ENCODE data around the gene ATG4A.

Gene ATG4A

GRCh38 chrX:108167211-108167872 is 75.8 kb downstream of the ATG4A start:
- no peaks in the 10 kb centered on the region for H3K36me3 ChIP-seq (ENCODE audit: insufficient read depth, low read length)
- no peak overlapping the region for H3K9ac ChIP-seq (ENCODE audit: insufficient read length)
- H3K4me3 ChIP-seq = no peak overlapping the region
- no peak overlapping the region for H3K27ac ChIP-seq
- no peaks in the 10 kb centered on the region for H3K9me3 ChIP-seq (ENCODE audit: low read depth, low read length)
- no peak for TF ChIP-seq POLR2AphosphoS5 (IDR thresholded peaks at IDR 0.05; ENCODE audit: borderline replicate concordance, low read depth, low read length)
- TF ChIP-seq EZH2 (IDR thresholded peaks at IDR 0.05) = no peak
- no peak for TF ChIP-seq FOXP2 (optimal IDR thresholded peaks at IDR 0.05; ENCODE audit: control extremely low read depth, extremely low read length, insufficient read depth)
- no peak for DNase-seq (ENCODE audit: low read depth, low spot score)

GRCh38 chrX:108168961-108169740 is 77.6 kb downstream of the ATG4A start:
- Histone ChIP-seq H3K27ac (no peak overlapping the region), H3K9ac (ENCODE audit: insufficient read length) (no peak overlapping the region), H3K9me3 (ENCODE audit: low read depth, low read length) (no peaks in the 10 kb centered on the region), H3K36me3 (ENCODE audit: insufficient read depth, low read length) (no peaks in the 10 kb centered on the region), H3K4me3 (no peak overlapping the region)
- no peak for TF ChIP-seq EZH2 (IDR thresholded peaks at IDR 0.05)
- no peak for TF ChIP-seq POLR2AphosphoS5 (IDR thresholded peaks at IDR 0.05; ENCODE audit: borderline replicate concordance, low read depth, low read length)
- no peak for TF ChIP-seq FOXP2 (optimal IDR thresholded peaks at IDR 0.05; ENCODE audit: control extremely low read depth, extremely low read length, insufficient read depth)
- DNase-seq (ENCODE audit: low read depth, low spot score) = no peak

GRCh38 chrX:108169768-108170167 is 78.2 kb downstream of the ATG4A start:
- TF ChIP-seq POLR2AphosphoS5 (IDR thresholded peaks at IDR 0.05; ENCODE audit: borderline replicate concordance, low read depth, low read length) = no peak
- no peak for TF ChIP-seq FOXP2 (optimal IDR thresholded peaks at IDR 0.05; ENCODE audit: control extremely low read depth, extremely low read length, insufficient read depth)
- TF ChIP-seq EZH2 (IDR thresholded peaks at IDR 0.05) = no peak
- no peak for DNase-seq (ENCODE audit: low read depth, low spot score)
- H3K27ac ChIP-seq = no peak overlapping the region
- H3K9ac ChIP-seq (ENCODE audit: insufficient read length) = no peak overlapping the region
- no peaks in the 10 kb centered on the region for H3K9me3 ChIP-seq (ENCODE audit: low read depth, low read length)
- H3K4me3 ChIP-seq = no peak overlapping the region
- no peaks in the 10 kb centered on the region for H3K36me3 ChIP-seq (ENCODE audit: insufficient read depth, low read length)

- Histone ChIP-seq H3K9ac (ENCODE audit: insufficient read length) (no peak overlapping the region), H3K4me3 (no peak overlapping the region)
Observed at GRCh38 chrX:108171671-108172070, 80.1 kb downstream of the ATG4A start.

GRCh38 chrX:108173874-108174273 is 82.3 kb downstream of the ATG4A start:
- H3K4me3 ChIP-seq = no peak overlapping the region
- no peak overlapping the region for H3K9ac ChIP-seq (ENCODE audit: insufficient read length)
- H3K27ac ChIP-seq = no peak overlapping the region
- no peak for DNase-seq (ENCODE audit: low read depth, low spot score)
- no peaks in the 10 kb centered on the region for H3K36me3 ChIP-seq (ENCODE audit: insufficient read depth, low read length)
- no peak for TF ChIP-seq POLR2AphosphoS5 (IDR thresholded peaks at IDR 0.05; ENCODE audit: borderline replicate concordance, low read depth, low read length)
- no peak for TF ChIP-seq FOXP2 (optimal IDR thresholded peaks at IDR 0.05; ENCODE audit: control extremely low read depth, extremely low read length, insufficient read depth)
- no peaks in the 10 kb centered on the region for H3K9me3 ChIP-seq (ENCODE audit: low read depth, low read length)

More at GRCh38 chrX:108171671-108172070, 80.1 kb downstream of the ATG4A start:
- no peak for TF ChIP-seq FOXP2 (optimal IDR thresholded peaks at IDR 0.05; ENCODE audit: control extremely low read depth, extremely low read length, insufficient read depth)
- no peak for TF ChIP-seq EZH2 (IDR thresholded peaks at IDR 0.05)
- no peak for TF ChIP-seq POLR2AphosphoS5 (IDR thresholded peaks at IDR 0.05; ENCODE audit: borderline replicate concordance, low read depth, low read length)
- no peaks in the 10 kb centered on the region for H3K36me3 ChIP-seq (ENCODE audit: insufficient read depth, low read length)
- no peak overlapping the region for H3K27ac ChIP-seq
- no peak for DNase-seq (ENCODE audit: low read depth, low spot score)
- no peaks in the 10 kb centered on the region for H3K9me3 ChIP-seq (ENCODE audit: low read depth, low read length)

GRCh38 chrX:108177351-108178142 is 86.0 kb downstream of the ATG4A start:
- H3K4me3 ChIP-seq = no peak overlapping the region
- H3K36me3 ChIP-seq (ENCODE audit: insufficient read depth, low read length) = no peaks in the 10 kb centered on the region
- no peak overlapping the region for H3K9ac ChIP-seq (ENCODE audit: insufficient read length)
- no peak overlapping the region for H3K27ac ChIP-seq
- DNase-seq (ENCODE audit: low read depth, low spot score) = no peak
- no peaks in the 10 kb centered on the region for H3K9me3 ChIP-seq (ENCODE audit: low read depth, low read length)
- TF ChIP-seq POLR2AphosphoS5 (IDR thresholded peaks at IDR 0.05; ENCODE audit: borderline replicate concordance, low read depth, low read length) (no peak), EZH2 (IDR thresholded peaks at IDR 0.05) (no peak), FOXP2 (optimal IDR thresholded peaks at IDR 0.05; ENCODE audit: control extremely low read depth, extremely low read length, insufficient read depth) (no peak)

GRCh38 chrX:108178143-108178498 is 86.5 kb downstream of the ATG4A start:
- Histone ChIP-seq H3K36me3 (ENCODE audit: insufficient read depth, low read length) (no peaks in the 10 kb centered on the region), H3K27ac (no peak overlapping the region), H3K9me3 (ENCODE audit: low read depth, low read length) (no peaks in the 10 kb centered on the region), H3K4me3 (no peak overlapping the region), H3K9ac (ENCODE audit: insufficient read length) (no peak overlapping the region)
- no peak for TF ChIP-seq FOXP2 (optimal IDR thresholded peaks at IDR 0.05; ENCODE audit: control extremely low read depth, extremely low read length, insufficient read depth)
- no peak for TF ChIP-seq EZH2 (IDR thresholded peaks at IDR 0.05)
- no peak for TF ChIP-seq POLR2AphosphoS5 (IDR thresholded peaks at IDR 0.05; ENCODE audit: borderline replicate concordance, low read depth, low read length)
- DNase-seq (ENCODE audit: low read depth, low spot score) = no peak

GRCh38 chrX:108186811-108187210 is 95.2 kb downstream of the ATG4A start:
- Histone ChIP-seq H3K4me3 (no peak overlapping the region), H3K27ac (no peak overlapping the region), H3K9me3 (ENCODE audit: low read depth, low read length) (no peaks in the 10 kb centered on the region), H3K9ac (ENCODE audit: insufficient read length) (no peak overlapping the region), H3K36me3 (ENCODE audit: insufficient read depth, low read length) (no peaks in the 10 kb centered on the region)
- TF ChIP-seq FOXP2 (optimal IDR thresholded peaks at IDR 0.05; ENCODE audit: control extremely low read depth, extremely low read length, insufficient read depth) (no peak), EZH2 (IDR thresholded peaks at IDR 0.05) (no peak), POLR2AphosphoS5 (IDR thresholded peaks at IDR 0.05; ENCODE audit: borderline replicate concordance, low read depth, low read length) (no peak)
- no peak for DNase-seq (ENCODE audit: low read depth, low spot score)

Data from SK-N-MC (cell line).